CD4-positive, alpha-beta T cell treated with Interleukin-1 beta for 1 hour (primary cell): ENCODE measurements around the gene SELENOI.
"Not testable (repeated sequence)": the region's sequence is repeated elsewhere in the genome, so short reads cannot be mapped to it uniquely, and the experiment has no call there.

Source experiments
- DNase-seq, 2 donors: peaks; one replicate each; pipeline ENCODE4 v3.0.0-alpha.2; 2020 to 2022

The SELENOI gene

GRCh38 chr2:26345545-26346453 lies at the start of gene SELENOI:
SELENOI (plus strand) TSS chr2:26346143; CDS start chr2:26346233, 90 bp downstream.
- DNase-seq, result peak; percentile 99 to 100

- no peak for DNase-seq
These were observed 48.9 kb upstream of the SELENOI start for GRCh38 chr2:26297061-26297460.

- no peak for DNase-seq
These were observed 47.7 kb upstream of the SELENOI start for GRCh38 chr2:26298286-26298637.

- peak; percentile 25 to 38 for DNase-seq
These were observed 47.1 kb upstream of the SELENOI start for GRCh38 chr2:26298638-26299393.

GRCh38 chr2:26299471-26300101 lies 46.4 kb upstream of the SELENOI start:
- peak; percentile 9 to 31 for DNase-seq

GRCh38 chr2:26300234-26300925 lies 45.6 kb upstream of the SELENOI start:
- peak in 1 of 2 donors; percentile 5 for DNase-seq

- no peak for DNase-seq
These were observed 43.1 kb upstream of the SELENOI start for GRCh38 chr2:26302846-26303245.

GRCh38 chr2:26305094-26305493 lies 40.8 kb upstream of the SELENOI start:
- not testable (repeated sequence) for DNase-seq

- no peak for DNase-seq
These were observed 40.4 kb upstream of the SELENOI start for GRCh38 chr2:26305540-26305939.

GRCh38 chr2:26309921-26310320 lies 36.0 kb upstream of the SELENOI start:
- no peak for DNase-seq

- no peak for DNase-seq
These were observed 33.5 kb upstream of the SELENOI start for GRCh38 chr2:26312471-26312870.

GRCh38 chr2:26313446-26313845 lies 32.5 kb upstream of the SELENOI start:
- no peak for DNase-seq

GRCh38 chr2:26314243-26314642 lies 31.7 kb upstream of the SELENOI start:
- no peak for DNase-seq

GRCh38 chr2:26316041-26316440 lies 29.9 kb upstream of the SELENOI start:
- no peak for DNase-seq

- DNase-seq, result no peak
These were observed 29.1 kb upstream of the SELENOI start for GRCh38 chr2:26316845-26317244.

GRCh38 chr2:26317377-26318105 lies 28.4 kb upstream of the SELENOI start:
- no peak for DNase-seq

- no peak for DNase-seq
These were observed 27.0 kb upstream of the SELENOI start for GRCh38 chr2:26318950-26319349.

- DNase-seq, result not testable (repeated sequence)
These were observed 21.5 kb upstream of the SELENOI start for GRCh38 chr2:26324479-26324878.

- DNase-seq, result no peak
These were observed 21.0 kb upstream of the SELENOI start for GRCh38 chr2:26324903-26325302.

GRCh38 chr2:26325851-26326250 lies 20.1 kb upstream of the SELENOI start:
- DNase-seq, result no peak

- no peak for DNase-seq
These were observed 19.4 kb upstream of the SELENOI start for GRCh38 chr2:26326514-26326913.
